ENCODE measurements around the gene MYL6. TPM values are rescaled to one million over a fixed set of nuclear protein-coding genes. Genes with fewer than 3 reads are reported as not detected.

Gene MYL6
- total and polyA plus RNA-seq, 9 donors = 782 to 3,375 (median 1,340) TPM

GRCh38 chr12:56159482-56160192 is 1.5 kb downstream of the MYL6 start:
- Histone ChIP-seq H3K36me3 (no peaks in the 10 kb centered on the region), H3K27me3 (no peaks in the 10 kb centered on the region), H3K27ac (peak overlapping the region; percentile 82 to 91), H3K9me3 (no peaks in the 10 kb centered on the region), H3K4me1 (ENCODE audit: insufficient read depth) (peaks cover 1% of the 10 kb centered on the region), H3K4me3 (peak overlapping the region; percentile 97)
- intact Hi-C loops (cut with DNase I) = loop anchor here in 3 of 4 donors (2.0 to 5.0 kb wide), 5 partner anchors 31 to 63 kb away; partner anchors contain the start of genes RNF41 (in 2 of the 3) and NABP2 (in 1 of the 3)
- TF ChIP-seq EP300 (IDR thresholded peaks at IDR 0.05) (no peak), POLR2A (IDR thresholded peaks at IDR 0.05) (no peak), CTCF (IDR thresholded peaks at IDR 0.05) (no peak)
- DNase-seq = peak in 1 of 5 donors; percentile 33
- 12 to 22% (median 13%) methylated on average over 8 of the region's 8 CpGs for WGBS, 3 donors

- intact Hi-C loops (cut with DNase I) = loop anchor here in 2 of 4 donors (2.0 to 5.0 kb wide), 2 partner anchors 38 to 61 kb away; partner anchors contain the start of gene RNF41 (in 1 of the 2)
- DNase-seq = no peak
- WGBS, 3 donors = 20 to 24% (median 21%) methylated on average over 7 of the region's 7 CpGs
- Histone ChIP-seq H3K4me1 (ENCODE audit: insufficient read depth) (peaks cover 1% of the 10 kb centered on the region), H3K36me3 (no peaks in the 10 kb centered on the region), H3K4me3 (peak overlapping the region; percentile 97), H3K9me3 (no peaks in the 10 kb centered on the region), H3K27me3 (no peaks in the 10 kb centered on the region), H3K27ac (peak overlapping the region; percentile 82 to 91)
- TF ChIP-seq EP300 (IDR thresholded peaks at IDR 0.05) = no peak
- no peak for TF ChIP-seq CTCF (IDR thresholded peaks at IDR 0.05)
- TF ChIP-seq POLR2A (IDR thresholded peaks at IDR 0.05) = no peak
Measured at GRCh38 chr12:56160193-56160763, 2.1 kb downstream of the MYL6 start.

DNA sequence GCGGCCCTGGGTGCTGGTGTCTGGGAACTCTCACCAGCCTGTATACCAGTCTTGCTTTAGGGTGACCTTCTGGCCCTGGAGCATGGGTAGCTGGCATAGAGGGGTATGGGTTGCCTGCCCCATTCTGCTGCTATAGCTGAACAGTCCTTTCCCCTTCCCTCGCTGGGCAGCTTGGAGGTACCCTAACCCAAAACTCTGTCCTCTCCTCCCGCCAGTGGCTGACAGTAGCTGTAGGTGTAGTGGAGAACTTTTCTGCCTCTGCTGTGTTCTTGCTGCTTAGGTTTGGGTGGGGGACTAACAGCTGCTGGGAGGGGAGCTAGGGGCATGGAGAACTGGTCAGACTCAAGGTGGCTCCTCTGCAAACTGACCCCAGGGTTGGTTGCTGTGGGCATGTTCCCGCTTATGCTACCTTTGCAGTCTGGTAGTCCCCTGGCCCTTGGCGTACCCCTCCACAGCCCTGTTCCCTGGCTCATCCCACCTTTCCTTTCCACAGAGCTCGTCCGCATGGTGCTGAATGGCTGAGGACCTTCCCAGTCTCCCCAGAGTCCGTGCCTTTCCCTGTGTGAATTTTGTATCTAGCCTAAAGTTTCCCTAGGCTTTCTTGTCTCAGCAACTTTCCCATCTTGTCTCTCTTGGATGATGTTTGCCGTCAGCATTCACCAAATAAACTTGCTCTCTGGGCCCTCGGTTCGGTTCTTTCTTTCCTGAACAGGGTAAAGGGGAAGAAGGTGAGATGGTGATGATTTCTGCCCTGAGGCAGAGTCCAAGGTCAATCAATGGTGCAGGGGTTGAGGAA is 2.9 kb downstream of the MYL6 start:
- no peaks in the 10 kb centered on the region for H3K9me3 ChIP-seq
- no peaks in the 10 kb centered on the region for H3K27me3 ChIP-seq
- no peak for DNase-seq
- peaks cover 1% of the 10 kb centered on the region for H3K4me1 ChIP-seq (ENCODE audit: insufficient read depth)
- H3K27ac ChIP-seq = peak overlapping the region; percentile 24 to 91
- intact Hi-C loops (cut with DNase I) = loop anchor here in 2 of 4 donors (2.0 to 5.0 kb wide), 2 partner anchors 39 to 60 kb away; partner anchors contain the start of gene RNF41 (in 1 of the 2)
- H3K36me3 ChIP-seq = no peaks in the 10 kb centered on the region
- WGBS, 3 donors = 41 to 53% (median 52%) methylated on average over 11 of the region's 11 CpGs
- TF ChIP-seq POLR2A (IDR thresholded peaks at IDR 0.05) (no peak), CTCF (IDR thresholded peaks at IDR 0.05) (no peak), EP300 (IDR thresholded peaks at IDR 0.05) (no peak)
- peak overlapping the region; percentile 97 for H3K4me3 ChIP-seq

DNA sequence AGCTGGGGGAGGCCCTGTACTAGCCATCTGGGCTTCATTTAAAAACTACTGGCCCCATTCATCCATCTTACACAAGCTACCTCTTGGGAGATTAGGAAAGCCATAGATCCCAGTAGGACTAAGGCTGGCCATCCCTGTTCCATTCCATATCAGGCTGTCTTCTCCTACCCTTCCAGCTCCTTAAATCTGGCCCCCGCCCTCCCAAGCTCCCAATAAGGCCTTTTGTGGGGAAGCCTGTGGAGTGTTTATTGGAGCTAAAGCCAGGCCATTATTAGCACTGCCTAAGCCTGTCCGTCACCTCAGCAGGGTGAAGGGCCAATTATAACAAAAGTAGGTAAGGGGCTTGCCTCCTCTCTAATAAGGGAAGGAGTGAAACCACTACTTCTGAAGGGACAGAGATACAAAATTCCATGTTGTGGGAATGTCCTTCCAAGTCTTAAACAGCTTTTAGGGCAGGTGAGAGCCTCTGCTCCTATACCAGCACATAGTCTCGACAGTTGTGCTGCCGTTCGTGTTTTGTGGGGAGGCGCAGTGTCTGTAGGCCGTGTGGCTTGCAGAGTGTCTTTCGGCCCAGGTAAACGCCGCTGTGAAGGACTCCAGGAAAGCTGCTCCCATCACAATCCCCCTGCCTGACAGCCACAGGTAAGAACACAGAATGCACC is 3.7 kb downstream of the MYL6 start:
- no peaks in the 10 kb centered on the region for H3K36me3 ChIP-seq
- no peak overlapping the region for H3K4me3 ChIP-seq
- TF ChIP-seq POLR2A (IDR thresholded peaks at IDR 0.05) = no peak
- TF ChIP-seq EP300 (IDR thresholded peaks at IDR 0.05) = no peak
- no peaks in the 10 kb centered on the region for H3K9me3 ChIP-seq
- H3K27ac ChIP-seq = peak overlapping the region in 1 of 2 donors; percentile 24
- WGBS, 3 donors = 68 to 72% (median 68%) methylated on average over 10 of the region's 10 CpGs
- no peak for DNase-seq
- H3K4me1 ChIP-seq (ENCODE audit: insufficient read depth) = peaks cover 1% of the 10 kb centered on the region
- intact Hi-C loops (cut with DNase I) = loop anchor here in 2 of 4 donors (2.0 to 5.0 kb wide), 2 partner anchors 40 to 59 kb away; partner anchors contain the start of gene RNF41 (in 1 of the 2)
- H3K27me3 ChIP-seq = no peaks in the 10 kb centered on the region

All from ovary (tissue), 9 donors.